HUDEP-2 (cell line): ENCODE measurements around the gene DDX55.

Source experiments
- DNase-seq, 76 experiments: peaks; one replicate each; lab custom pipeline; 2025; ENCODE audit not compliant: unreplicated experiment in 76 of 76; lab: John Stamatoyannopoulos, UW

Gene DDX55

DNA sequence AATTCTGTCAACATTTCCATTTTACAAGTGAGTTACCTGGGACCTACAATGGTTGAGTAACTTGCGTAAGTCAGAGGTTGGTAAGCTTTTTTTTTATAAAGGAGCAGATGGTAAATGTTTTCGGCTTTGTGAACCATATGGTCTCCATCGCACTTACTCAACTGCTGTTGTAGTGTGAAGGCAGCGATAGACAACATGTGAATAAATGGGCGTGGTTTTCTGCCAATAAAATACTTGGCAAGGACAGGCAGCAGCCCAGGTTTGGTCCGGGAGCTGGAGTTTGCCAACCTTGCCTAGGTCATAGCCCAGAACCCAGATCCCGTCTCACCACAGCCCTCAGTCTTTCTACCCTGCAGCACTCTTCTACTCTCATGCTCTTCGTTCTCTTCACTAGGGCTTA is 6.3 kb downstream of the DDX55 start:
- DNase-seq, result no peak

DNA sequence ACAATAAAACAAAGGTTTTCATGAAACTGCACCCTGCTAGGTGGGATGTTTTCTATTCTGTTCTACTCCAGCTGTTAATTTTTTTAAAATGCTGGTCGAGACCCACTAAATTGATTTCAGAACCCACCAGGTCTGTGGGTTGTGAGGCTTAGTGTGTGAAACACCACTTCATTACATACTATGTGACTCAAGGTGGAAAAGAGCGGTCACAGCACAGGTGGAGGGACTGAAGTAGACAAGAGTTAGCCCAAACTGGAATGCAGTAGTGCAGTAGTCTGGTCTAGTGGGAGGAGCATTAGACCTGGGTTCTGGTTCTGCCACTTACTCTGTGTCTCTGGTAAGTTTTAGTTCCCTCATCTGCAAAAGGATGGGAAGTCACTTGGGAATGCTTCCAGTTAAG is 12.2 kb downstream of the DDX55 start:
- DNase-seq, result no peak

DNA sequence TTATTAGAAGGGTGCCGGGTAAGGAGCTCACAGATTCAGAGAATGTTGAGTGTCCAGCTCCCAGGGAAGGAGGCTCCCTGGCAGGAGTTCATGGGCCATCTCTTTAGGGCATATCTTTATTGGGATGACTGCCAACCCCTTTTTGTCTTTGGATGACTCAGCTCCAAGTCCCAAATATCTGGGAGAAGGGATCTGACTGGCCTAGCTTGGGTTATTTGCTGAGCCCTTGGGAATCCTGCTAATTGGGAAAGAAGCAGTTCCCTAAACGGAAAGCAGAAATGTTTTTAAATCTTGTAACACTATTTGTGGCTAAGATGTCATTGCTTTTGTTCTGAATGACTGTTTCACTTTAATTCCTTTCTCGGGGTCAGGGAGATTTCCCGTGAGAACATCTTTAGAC is 12.6 kb downstream of the DDX55 start:
- no peak for DNase-seq

- DNase-seq, result no peak
Observed at GRCh38 chr12:123617144-123617543, 15.2 kb downstream of the DDX55 start.

DNA sequence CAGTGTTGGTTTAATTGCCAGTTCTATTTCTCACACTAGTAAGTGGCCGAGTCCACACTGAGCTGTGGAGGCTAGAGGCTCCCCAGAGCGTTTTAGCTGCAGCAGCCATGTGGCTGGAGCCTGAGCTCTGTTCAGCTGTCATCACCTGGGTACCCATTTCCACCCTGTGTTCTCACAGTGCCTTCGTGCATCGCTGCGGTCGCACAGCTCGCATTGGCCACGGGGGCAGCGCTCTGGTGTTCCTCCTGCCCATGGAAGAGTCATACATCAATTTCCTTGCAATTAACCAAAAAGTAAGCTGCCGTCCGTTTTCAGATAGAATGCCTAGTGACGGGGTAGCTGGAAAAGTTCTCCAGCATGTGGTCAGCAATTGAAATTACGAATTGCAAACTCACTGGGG is 15.7 kb downstream of the DDX55 start:
- no peak for DNase-seq

GRCh38 chr12:123621101-123621500 is 19.2 kb downstream of the DDX55 start:
- no peak for DNase-seq

DNA sequence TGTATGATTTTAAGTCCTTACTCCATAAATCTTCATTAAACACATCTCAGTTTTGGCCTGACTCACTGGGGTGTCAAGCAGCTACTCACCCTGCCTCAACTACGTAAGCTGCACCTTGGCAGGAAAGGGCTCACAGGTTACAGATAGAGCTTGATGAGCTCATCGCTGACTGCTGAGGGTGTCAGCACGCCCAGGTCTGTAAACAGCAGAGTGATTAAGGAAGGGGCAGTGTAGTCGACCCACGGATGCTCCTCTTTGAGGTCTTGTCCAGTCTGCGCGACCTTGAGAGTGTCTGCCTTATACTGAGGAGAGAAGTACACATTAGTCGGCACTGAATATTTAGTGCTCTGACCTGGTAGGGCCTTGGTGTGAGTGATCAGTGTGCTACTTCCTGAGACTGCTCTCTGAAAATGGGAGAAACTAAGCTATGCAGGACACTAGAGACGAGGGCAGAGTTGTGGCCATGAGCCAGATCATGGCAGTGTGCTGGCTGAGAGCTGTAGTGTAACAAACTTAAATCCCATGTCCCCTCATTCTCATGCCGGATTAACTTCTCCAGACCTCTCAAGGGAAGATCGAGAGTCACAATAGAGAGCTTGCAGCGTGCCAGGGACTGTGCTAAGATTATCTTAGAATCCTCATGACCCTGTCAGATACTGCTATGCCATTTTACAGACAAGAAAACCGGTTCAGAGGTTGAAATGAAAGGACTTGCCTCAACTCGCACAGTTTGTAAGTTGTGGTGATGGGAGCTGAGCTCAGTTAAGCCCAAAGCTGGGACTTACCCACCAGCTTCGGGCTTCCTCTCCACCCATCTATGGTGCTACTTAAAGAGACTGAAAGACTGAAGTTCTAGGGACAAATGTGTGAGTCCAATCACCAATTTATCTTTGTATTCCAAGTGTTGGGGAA is 20.0 kb downstream of the DDX55 start:
- DNase-seq, result no peak

- peak; percentile 34 to 96 (median 92) for DNase-seq
Observed at GRCh38 chr12:123633379-123634141, 31.7 kb downstream of the DDX55 start, which contains the start of the genes EIF2B1 and GTF2H3. Gene EIF2B1 (minus strand): TSS chr12:123633686. CDS start chr12:123633557, 129 bp downstream. Gene GTF2H3 (plus strand): TSS chr12:123633829. CDS start chr12:123633860, 31 bp downstream.

GRCh38 chr12:123634142-123634561 is 32.3 kb downstream of the DDX55 start:
- DNase-seq, result peak in 2 of 76 experiments; percentile 1 to 26

DNA sequence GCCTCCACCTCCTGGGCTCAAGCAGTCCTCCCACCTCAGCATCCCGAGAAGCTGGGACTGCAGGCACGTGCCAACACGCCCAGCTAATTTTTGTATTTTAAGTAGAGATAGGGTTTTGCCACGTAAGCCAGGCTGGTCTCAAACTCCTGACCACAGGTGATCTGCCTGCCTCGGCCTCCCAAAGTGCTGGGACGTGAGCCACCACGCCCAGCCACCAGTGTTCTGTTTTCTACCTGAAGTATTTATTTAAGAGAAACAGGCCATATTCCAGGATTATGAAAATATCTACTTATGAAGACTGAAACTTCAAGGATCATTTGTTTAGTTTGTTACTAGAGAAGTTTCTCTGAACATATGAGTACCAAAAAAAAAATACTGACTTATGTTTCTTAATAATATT is 42.0 kb downstream of the DDX55 start:
- DNase-seq, result no peak

DNA sequence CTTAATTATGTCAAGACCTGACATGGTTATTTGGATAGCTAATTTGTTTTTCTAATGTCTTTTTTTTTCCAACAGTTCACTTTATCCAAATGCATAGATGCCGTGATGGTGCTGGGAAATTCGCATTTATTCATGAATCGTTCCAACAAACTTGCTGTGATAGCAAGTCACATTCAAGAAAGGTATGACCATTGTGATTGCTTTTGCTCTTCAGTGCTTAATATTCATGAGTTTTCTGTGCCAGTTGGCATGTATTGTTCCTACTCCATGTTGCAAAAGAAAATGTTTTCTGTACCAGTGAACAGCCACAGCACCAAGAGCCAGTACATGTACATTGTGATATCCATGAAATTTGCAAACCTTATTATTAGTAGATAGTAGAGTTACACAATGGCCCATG is 43.5 kb downstream of the DDX55 start:
- no peak for DNase-seq

GRCh38 chr12:123645878-123646277 is 44.0 kb downstream of the DDX55 start:
- no peak for DNase-seq

- DNase-seq, result no peak
Observed at GRCh38 chr12:123648401-123648800, 46.5 kb downstream of the DDX55 start.

GRCh38 chr12:123654129-123654701 is 52.3 kb downstream of the DDX55 start:
- DNase-seq, result no peak

- DNase-seq, result no peak
Observed at GRCh38 chr12:123655420-123655819, 53.5 kb downstream of the DDX55 start.

- no peak for DNase-seq
Observed at GRCh38 chr12:123656392-123656791, 54.5 kb downstream of the DDX55 start.

- DNase-seq, result no peak
Observed at GRCh38 chr12:123657211-123657610, 55.3 kb downstream of the DDX55 start.

DNA sequence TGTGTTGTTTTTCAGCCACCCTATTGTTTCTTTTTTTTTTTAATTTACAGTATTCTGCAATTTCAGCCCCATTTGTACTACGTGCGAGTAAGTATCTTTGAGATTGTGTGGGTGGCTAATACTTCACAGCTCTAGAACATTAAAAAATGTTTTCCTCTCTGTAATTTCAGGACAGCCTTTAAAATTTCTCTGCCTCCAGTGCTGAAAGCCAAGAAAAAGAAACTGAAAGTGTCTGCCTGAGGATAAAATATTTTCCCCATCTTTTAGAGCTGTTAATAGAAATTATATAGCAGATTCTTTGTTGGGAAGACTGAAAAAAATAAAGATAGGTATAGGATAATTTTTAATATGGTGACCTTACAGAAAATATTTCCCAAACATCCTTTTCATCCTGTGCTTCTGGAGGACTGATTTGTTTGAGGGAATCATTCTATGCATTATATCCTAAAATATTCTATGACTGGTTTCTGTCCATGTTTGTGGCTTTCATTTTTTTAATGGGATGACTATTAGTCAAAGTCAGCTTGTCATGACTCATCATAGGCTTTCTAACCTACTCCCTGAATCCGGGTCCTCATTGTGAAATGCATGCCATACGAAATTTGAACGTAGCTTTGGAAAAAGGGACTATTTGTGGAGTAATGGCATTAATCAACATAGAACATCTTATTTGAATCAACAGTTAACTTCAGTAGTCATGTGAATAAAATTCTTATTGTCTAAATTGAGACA is 58.3 kb downstream of the DDX55 start:
- DNase-seq, result no peak

GRCh38 chr12:123667771-123668170 is 65.9 kb downstream of the DDX55 start:
- DNase-seq, result no peak
